Measurements from ENCODE around the gene RBM33.

DNA sequence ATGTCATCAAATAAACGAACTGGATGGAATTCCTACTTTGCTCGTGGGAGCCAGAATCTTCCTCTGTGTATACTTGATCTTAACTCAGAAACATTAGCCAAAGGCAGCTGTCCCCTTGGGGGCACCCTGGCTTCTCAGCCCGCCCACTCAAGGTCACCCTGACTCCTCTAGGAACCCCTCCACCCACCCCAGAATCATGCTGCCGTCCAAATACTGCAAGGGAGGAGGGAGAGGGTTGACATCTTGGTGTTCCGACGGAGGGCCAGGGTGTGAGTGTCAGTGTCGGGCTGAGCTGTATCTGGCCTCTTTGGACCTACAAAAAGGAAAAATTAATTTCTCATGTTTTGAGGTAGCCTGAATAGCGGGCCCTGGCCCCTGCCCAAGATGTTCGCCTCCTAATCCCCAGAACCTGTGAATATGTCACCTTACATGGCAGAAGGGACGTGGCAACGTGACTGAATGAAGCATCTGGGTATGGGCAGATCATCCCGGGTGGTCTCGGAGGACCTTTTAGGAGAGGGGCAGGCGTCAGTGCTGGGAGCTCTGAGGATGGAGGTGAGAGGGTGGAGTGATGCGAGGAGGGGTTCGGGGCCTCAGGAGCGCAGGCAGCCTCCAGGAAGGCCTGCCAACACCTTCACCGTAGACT, 40.5 kb upstream of the RBM33 start:
- TF ChIP-seq CTCF (IDR thresholded peaks at IDR 0.05; ENCODE audit: low read length) (no peak), EZH2phosphoT487 (IDR thresholded peaks at IDR 0.05; ENCODE audit: low read length) (no peak)
